Ramos (cell line): ENCODE measurements around the gene CFD.

Experiments used
- in situ Hi-C: fragments of 300-500 bp; cut with MboI; formaldehyde crosslinking; loops from one replicate; pipeline ENCODE4 v1.14.3; 2022; ENCODE audit warnings: low sequenced_read_pairs; ENCODE audit not compliant: unreplicated experiment

CFD gene

DNA sequence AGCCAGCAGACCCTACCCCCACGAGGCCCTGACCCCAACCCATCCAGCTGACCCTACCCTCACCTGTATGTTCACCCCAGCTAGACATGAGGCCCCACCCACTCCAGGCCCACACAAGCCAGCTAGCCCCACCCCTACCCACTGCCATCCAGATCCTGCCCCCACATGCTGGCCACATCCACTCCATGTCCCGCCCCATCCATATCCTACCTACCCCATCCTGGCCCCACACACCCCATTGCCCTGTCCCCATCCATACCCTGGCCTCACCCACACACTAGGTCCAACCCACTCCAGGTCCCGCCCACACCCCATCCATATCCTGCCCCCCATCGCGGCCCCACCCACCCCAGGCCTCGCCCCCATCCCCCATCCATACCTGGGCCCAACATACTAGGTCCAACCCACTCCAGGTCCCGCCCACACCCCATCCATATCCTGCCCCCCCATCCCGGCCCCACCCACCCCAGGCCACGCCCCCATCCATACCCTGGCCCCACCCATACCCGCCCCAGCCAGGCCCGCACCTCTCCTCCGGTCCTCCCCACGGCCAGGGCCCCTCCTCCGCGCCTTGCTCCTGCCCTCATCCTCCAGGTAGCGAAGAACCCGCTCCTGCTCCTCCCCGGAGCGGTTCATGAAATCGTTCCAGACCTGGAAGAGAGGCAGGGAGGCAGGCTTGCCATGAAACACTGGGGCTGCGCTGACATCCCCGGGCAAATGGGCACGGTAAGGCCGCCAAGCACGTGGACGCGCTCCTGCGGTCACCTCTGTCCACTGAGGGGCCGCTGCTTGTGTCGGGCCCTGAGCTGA is 41.0 kb downstream of the CFD start:
- in situ Hi-C loops, result no loop called here

- in situ Hi-C loops, result no loop called here
Measured at GRCh38 chr19:901216-902092, 42.0 kb downstream of the CFD start.

DNA sequence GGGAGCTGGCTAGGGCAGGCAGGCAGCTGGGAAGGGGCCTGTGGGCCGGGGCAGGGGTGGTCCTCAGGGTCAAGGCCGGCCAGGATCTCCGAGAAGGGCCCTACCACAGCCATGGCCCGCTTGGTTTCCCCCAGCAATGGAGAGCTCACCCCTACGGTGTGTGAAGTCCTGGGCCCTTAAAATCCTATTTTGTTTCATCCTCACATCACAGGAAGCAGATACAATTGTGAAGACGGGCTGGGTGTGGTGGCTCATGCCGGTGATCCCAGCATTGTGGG is 42.6 kb downstream of the CFD start:
- in situ Hi-C loops, result no loop called here

DNA sequence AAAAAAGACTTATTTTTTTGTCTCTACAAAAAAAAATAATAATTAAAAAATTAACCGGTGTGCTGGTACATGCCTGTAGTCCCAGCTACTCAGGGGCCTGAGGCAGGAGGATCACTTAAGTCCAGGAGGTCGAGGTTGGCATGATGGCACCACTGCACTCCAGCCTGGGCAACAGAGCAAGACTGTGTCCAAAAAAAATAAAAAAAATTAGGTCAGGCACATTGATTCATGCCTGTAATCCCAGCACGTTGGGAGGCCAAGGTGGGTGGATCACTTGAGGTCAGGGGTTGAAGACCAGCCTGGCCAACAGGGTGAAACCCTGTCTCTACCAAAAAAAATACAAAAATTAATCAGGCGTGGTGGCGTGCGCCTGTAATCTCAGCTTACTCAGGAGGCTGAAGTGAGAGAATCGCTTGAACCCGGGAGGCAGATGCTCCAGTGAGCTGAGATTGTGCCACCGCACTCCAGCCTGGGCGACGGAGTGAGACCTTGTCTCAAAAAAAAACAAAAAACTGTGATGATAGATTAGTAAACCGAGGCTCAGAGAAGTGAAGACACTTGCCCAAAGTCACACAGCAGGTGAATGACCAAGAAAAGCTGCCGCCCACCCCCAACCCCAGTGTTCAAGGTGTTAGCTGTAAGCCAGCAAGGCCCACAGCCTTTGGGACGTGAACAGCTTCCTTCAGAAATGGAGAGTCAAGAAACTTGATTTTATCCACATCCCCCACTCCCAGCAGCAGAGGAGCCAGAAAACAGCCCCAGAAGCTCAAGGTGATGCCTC is 43.2 kb downstream of the CFD start:
- in situ Hi-C loops, result no loop called here

- in situ Hi-C loops, result no loop called here
Measured at GRCh38 chr19:903266-903797, 43.9 kb downstream of the CFD start.

DNA sequence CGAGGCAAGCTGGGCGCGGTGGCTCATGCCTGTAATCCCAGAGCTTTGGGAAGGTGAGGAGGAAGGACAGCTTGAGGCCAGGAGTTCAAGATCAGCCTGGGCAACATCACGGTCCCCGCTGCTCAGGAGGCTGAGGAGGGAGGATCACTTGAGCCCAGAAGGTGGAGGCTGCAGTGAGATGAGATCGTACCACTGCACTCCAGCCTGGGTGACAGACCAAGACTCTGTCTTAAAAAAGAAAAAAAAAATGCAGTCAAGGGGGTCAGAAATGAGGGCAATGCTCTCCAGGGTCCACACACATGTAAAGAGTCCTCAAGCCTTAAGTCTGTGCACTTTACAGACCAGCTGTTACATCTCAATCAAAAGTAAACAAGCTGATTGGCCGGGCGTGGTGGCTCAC is 45.1 kb downstream of the CFD start:
- in situ Hi-C loops, result no loop called here

DNA sequence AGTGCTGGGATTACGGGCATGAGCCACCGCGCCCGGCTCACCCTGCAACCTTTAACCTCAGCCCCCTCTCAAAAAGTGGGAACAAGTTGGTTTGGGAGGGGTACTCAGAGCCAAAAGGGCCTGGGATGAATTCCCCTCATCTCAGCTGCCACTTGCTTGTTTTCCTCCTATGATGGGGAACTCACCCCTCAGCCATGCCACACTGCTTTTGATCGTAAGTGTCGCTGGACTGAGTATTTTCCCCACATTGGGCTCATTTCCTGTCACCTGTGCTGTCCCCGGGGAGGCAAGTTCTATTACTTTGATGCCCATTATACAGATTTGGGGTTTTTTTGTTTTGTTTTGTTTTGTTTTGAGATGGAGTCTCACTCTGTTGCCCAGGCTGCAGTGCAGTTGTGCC is 47.0 kb downstream of the CFD start:
- in situ Hi-C loops, result no loop called here

DNA sequence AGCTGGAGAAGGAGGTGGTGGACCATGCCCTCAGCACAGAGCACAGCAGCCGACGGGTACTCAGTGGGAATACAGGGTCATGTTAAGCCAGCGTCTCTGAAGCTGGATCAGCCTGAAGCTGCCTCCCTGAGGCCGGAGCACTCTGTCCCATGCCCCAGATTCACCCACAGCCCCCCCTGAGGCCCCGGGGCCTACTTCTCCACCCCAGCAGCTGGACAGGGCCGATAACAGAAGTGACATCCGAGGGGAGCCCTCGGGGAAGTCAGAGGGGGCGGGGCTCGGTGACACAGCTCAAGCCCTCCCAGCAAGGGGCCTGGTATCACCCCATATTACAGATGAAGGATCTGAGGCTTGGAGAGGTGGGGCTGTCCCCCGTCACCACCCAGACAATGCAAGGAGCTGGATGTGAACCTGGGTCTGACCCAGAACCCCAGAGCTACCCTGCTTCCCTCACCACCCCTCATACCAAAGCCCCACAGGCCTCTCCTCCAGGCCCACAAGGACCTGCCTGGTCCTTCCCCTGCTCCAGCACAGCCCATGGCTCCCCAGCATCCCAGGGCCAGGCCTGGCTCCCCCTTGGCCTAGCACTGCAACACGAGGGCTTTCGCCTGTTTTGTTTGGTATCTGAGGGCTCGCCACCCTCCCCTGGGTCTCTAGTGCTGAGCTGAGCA is 47.9 kb downstream of the CFD start:
- in situ Hi-C loops, result no loop called here

DNA sequence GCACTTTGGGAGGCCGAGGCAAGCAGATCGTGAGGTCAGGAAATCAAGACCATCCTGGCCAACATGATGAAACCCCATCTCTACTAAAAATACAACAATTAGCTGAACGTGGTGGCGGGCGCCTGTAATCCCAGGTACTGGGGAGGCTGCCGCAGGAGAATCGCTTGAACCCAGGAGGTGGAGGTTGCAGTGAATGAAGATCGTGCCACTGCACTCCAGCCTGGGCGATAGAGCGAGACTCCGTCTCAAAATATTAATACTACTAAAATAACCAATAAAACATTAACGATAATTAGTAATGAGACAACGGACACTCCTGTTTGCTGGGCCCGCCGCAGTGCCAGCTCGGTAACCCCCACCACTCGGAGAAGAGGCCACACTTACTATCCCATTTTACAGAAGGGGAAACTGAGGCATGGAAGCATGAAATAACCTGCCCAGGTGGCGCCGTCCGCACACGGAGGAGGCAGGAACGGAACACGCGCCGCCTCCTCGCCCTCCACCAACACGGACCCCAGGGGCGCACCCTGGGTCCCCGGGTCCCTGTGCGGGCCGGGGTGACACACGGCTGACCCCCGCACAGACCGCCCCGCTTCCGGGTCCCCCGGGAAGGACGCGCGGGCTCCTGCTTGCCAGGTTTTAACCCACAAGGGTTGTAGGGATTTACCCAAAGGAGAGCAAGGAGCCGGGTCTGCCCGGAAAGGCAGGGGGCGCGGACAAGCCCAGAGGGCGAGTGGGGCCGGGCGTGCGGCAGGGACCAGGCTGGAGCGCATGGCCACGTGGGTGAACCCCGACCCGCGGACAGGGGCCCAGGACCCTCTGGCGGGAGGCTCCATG is 52.0 kb downstream of the CFD start:
- in situ Hi-C loops, result no loop called here

- in situ Hi-C loops, result no loop called here
Measured at GRCh38 chr19:912181-913079, 53.0 kb downstream of the CFD start.
